Measurements from ENCODE around the gene SEPTIN10.

DNA sequence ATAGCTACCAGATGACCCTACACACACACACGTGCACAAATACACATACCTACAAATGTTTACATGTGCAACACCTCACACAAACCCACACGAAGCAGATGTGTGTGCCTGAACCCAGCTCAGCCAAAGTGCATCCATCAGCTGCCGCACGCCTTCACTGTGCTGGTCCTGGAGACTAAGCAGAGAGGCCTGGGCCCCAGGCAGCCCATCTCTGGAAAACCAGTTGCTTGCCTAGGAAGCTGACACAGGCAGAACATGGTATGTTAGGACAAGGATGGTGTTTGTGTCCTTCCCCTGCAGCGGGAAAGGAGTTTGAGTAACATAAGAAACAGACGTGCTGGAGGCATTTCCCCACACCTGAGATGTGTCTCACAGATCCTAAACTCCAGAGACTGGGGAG, 86.7 kb downstream of the SEPTIN10 start:
- TF ChIP-seq, protein P1, sequence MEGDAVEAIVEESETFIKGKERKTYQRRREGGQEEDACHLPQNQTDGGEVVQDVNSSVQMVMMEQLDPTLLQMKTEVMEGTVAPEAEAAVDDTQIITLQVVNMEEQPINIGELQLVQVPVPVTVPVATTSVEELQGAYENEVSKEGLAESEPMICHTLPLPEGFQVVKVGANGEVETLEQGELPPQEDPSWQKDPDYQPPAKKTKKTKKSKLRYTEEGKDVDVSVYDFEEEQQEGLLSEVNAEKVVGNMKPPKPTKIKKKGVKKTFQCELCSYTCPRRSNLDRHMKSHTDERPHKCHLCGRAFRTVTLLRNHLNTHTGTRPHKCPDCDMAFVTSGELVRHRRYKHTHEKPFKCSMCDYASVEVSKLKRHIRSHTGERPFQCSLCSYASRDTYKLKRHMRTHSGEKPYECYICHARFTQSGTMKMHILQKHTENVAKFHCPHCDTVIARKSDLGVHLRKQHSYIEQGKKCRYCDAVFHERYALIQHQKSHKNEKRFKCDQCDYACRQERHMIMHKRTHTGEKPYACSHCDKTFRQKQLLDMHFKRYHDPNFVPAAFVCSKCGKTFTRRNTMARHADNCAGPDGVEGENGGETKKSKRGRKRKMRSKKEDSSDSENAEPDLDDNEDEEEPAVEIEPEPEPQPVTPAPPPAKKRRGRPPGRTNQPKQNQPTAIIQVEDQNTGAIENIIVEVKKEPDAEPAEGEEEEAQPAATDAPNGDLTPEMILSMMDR (IDR thresholded peaks at IDR 0.05): no peak
- TF ChIP-seq POLR2A (IDR thresholded peaks at IDR 0.05) (no peak), EP300 (IDR thresholded peaks at IDR 0.05; ENCODE audit: low read depth) (no peak), POLR2AphosphoS5 (IDR thresholded peaks at IDR 0.05) (no peak)
